Measurements from ENCODE around the gene ATXN1. TPM values are rescaled to one million over a fixed set of nuclear protein-coding genes. Genes with fewer than 3 reads are reported as not detected.

ATXN1 gene
- total and polyA plus RNA-seq, 2 of the 13 experiments (the other 11 are each of a cell fraction or from before 2014, with no cell fraction given), result 20.7 to 39.5 TPM

DNA sequence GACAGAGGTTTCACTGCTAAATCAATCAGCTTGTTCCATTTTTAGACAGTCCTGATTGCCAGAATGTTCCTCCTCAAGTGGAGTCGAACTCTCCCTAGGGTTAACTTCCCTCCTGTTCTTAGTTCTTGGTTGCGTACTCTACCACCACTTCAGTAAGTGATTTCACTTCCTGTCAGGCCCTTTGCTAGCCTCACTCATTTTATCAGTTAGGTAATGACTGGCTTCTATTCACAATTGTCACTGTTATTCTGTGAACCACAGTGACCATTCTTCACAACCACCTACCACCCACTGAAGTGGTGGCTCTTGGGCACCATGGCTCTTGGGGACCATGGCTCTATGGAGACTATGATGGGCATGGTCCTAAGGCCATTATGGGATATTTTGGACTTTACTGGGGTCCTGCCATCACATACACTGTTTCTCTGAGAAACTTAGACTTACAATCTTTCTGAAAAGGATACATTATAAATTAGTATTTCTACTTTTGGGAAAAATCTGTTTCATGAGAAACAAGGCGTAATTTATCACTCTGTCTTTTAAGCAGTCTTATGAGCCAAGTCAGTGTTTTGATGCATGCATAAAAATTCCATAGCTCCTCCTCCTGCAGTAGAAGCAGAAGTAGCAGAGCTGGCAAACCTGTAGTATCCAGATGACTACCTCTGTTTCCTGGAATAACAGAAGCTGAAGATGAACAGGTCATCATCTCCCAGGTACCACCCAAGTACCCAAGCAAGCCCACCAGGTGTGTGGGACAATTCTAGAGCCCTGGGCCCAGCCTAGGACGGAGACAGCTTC is 66.3 kb downstream of the ATXN1 start (continued):
- TF ChIP-seq, protein P1, sequence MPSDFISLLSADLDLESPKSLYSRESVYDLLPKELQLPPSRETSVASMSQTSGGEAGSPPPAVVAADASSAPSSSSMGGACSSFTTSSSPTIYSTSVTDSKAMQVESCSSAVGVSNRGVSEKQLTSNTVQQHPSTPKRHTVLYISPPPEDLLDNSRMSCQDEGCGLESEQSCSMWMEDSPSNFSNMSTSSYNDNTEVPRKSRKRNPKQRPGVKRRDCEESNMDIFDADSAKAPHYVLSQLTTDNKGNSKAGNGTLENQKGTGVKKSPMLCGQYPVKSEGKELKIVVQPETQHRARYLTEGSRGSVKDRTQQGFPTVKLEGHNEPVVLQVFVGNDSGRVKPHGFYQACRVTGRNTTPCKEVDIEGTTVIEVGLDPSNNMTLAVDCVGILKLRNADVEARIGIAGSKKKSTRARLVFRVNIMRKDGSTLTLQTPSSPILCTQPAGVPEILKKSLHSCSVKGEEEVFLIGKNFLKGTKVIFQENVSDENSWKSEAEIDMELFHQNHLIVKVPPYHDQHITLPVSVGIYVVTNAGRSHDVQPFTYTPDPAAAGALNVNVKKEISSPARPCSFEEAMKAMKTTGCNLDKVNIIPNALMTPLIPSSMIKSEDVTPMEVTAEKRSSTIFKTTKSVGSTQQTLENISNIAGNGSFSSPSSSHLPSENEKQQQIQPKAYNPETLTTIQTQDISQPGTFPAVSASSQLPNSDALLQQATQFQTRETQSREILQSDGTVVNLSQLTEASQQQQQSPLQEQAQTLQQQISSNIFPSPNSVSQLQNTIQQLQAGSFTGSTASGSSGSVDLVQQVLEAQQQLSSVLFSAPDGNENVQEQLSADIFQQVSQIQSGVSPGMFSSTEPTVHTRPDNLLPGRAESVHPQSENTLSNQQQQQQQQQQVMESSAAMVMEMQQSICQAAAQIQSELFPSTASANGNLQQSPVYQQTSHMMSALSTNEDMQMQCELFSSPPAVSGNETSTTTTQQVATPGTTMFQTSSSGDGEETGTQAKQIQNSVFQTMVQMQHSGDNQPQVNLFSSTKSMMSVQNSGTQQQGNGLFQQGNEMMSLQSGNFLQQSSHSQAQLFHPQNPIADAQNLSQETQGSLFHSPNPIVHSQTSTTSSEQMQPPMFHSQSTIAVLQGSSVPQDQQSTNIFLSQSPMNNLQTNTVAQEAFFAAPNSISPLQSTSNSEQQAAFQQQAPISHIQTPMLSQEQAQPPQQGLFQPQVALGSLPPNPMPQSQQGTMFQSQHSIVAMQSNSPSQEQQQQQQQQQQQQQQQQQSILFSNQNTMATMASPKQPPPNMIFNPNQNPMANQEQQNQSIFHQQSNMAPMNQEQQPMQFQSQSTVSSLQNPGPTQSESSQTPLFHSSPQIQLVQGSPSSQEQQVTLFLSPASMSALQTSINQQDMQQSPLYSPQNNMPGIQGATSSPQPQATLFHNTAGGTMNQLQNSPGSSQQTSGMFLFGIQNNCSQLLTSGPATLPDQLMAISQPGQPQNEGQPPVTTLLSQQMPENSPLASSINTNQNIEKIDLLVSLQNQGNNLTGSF (CRISPR knock-in tag; IDR thresholded peaks at IDR 0.05), result no peak
- TF ChIP-seq, protein P2, sequence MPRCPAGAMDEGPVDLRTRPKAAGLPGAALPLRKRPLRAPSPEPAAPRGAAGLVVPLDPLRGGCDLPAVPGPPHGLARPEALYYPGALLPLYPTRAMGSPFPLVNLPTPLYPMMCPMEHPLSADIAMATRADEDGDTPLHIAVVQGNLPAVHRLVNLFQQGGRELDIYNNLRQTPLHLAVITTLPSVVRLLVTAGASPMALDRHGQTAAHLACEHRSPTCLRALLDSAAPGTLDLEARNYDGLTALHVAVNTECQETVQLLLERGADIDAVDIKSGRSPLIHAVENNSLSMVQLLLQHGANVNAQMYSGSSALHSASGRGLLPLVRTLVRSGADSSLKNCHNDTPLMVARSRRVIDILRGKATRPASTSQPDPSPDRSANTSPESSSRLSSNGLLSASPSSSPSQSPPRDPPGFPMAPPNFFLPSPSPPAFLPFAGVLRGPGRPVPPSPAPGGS (CRISPR knock-in tag; IDR thresholded peaks at IDR 0.05), result no peak
- TF ChIP-seq NCOR1 (IDR thresholded peaks at IDR 0.05; ENCODE audit: borderline replicate concordance, low read length) (no peak), BRD4 (CRISPR knock-in tag; IDR thresholded peaks at IDR 0.05) (no peak)
- TF ChIP-seq, protein P3, sequence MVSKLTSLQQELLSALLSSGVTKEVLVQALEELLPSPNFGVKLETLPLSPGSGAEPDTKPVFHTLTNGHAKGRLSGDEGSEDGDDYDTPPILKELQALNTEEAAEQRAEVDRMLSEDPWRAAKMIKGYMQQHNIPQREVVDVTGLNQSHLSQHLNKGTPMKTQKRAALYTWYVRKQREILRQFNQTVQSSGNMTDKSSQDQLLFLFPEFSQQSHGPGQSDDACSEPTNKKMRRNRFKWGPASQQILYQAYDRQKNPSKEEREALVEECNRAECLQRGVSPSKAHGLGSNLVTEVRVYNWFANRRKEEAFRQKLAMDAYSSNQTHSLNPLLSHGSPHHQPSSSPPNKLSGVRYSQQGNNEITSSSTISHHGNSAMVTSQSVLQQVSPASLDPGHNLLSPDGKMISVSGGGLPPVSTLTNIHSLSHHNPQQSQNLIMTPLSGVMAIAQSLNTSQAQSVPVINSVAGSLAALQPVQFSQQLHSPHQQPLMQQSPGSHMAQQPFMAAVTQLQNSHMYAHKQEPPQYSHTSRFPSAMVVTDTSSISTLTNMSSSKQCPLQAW (CRISPR knock-in tag; IDR thresholded peaks at IDR 0.05), result no peak
- TF ChIP-seq, protein P4, sequence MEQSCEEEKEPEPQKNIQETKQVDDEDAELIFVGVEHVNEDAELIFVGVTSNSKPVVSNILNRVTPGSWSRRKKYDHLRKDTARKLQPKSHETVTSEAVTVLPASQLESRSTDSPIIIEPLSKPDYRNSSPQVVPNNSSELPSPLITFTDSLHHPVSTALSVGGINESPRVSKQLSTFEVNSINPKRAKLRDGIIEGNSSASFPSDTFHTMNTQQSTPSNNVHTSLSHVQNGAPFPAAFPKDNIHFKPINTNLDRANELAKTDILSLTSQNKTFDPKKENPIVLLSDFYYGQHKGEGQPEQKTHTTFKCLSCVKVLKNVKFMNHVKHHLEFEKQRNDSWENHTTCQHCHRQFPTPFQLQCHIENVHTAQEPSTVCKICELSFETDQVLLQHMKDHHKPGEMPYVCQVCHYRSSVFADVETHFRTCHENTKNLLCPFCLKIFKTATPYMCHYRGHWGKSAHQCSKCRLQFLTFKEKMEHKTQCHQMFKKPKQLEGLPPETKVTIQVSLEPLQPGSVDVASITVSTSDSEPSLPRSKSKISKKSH (CRISPR knock-in tag; IDR thresholded peaks at IDR 0.05; ENCODE audit: borderline replicate concordance), result no peak
- TF ChIP-seq, protein P5, sequence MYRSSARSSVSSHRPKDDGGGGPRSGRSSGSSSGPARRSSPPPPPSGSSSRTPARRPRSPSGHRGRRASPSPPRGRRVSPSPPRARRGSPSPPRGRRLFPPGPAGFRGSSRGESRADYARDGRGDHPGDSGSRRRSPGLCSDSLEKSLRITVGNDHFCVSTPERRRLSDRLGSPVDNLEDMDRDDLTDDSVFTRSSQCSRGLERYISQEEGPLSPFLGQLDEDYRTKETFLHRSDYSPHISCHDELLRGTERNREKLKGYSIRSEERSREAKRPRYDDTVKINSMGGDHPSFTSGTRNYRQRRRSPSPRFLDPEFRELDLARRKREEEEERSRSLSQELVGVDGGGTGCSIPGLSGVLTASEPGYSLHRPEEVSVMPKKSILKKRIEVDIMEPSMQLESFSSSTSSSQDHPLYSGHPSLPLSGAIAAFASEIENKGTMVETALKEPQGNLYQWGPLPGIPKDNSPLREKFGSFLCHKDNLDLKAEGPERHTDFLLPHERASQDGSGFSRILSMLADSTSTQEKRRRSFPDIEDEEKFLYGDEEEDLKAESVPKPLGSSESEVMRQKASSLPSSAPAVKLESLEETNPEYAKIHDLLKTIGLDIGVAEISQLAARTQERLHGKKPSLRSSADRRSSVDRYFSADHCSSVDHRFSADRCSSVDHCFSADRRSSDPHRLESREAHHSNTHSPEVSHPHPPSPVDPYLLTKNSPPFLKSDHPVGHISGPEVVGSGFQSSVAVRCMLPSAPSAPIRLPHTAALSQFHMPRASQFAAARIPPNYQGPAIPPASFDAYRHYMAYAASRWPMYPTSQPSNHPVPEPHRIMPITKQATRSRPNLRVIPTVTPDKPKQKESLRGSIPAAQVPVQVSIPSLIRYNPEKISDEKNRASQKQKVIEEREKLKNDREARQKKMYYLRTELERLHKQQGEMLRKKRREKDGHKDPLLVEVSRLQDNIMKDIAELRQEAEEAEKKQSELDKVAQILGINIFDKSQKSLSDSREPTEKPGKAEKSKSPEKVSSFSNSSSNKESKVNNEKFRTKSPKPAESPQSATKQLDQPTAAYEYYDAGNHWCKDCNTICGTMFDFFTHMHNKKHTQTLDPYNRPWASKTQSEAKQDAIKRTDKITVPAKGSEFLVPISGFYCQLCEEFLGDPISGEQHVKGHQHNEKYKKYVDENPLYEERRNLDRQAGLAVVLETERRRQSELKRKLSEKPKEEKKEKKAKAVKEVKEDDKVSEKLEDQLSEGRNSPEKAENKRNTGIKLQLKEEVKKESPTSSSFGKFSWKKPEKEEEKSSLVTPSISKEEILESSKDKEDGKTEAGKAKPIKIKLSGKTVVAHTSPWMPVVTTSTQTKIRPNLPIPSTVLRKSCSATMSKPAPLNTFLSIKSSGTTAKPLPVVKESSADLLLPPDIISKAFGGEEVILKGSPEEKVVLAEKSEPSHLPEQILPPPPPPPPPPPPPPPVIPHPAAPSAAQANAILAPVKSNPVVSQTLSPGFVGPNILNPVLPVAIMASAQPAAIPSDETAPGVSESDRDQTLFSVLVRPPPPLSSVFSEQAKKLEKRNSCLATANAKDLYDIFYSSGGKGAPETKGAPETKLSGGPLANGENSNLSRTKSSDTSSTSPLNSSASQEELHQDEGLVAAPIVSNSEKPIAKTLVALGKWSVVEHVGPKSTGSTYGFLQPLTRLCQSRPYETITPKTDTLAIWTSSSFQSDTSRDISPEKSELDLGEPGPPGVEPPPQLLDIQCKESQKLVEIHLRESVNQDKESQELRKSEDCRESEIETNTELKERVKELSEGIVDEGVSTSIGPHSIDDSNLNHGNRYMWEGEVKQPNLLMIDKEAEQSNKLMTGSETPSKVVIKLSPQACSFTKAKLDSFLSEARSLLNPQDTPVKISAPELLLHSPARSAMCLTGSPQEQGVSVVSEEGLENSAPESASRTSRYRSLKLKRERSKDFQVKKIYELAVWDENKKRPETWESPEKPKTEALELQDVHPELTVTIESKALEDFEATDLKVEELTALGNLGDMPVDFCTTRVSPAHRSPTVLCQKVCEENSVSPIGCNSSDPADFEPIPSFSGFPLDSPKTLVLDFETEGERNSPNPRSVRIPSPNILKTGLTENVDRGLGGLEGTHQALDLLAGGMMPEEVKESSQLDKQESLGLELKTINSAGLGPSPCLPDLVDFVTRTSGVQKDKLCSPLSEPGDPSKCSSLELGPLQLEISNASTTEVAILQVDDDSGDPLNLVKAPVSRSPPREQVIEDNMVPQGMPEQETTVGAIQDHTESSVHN (CRISPR knock-in tag; IDR thresholded peaks at IDR 0.05), result no peak
